HG03135 (cell line): ENCODE results near the gene WDR82.

Experiments
- ATAC-seq: cut with Tn5 transposase; IDR thresholded peaks from one replicate; pipeline ENCODE4 v1.9.1; 2021; ENCODE audit warnings: mild to moderate bottlenecking, moderate library complexity; ENCODE audit not compliant: unreplicated experiment

Gene WDR82

GRCh38 chr3:52278510-52279069 lies at the start of gene WDR82:
WDR82 (minus strand) TSS chr3:52278649; CDS start chr3:52278361, 288 bp downstream.
- ATAC-seq: peak; percentile 79

GRCh38 chr3:52327486-52328290 lies 49.2 kb upstream of the WDR82 start:
- ATAC-seq: no peak

- ATAC-seq: no peak
Observed at GRCh38 chr3:52326976-52327375, 48.5 kb upstream of the WDR82 start.

GRCh38 chr3:52325686-52326085 lies 47.2 kb upstream of the WDR82 start:
- ATAC-seq: no peak

GRCh38 chr3:52324676-52325075 lies 46.2 kb upstream of the WDR82 start:
- ATAC-seq: no peak

- ATAC-seq: no peak
Observed at GRCh38 chr3:52323526-52324295, 45.3 kb upstream of the WDR82 start.

- ATAC-seq: no peak
Observed at GRCh38 chr3:52322466-52322865, 44.0 kb upstream of the WDR82 start.

GRCh38 chr3:52321481-52321880 lies 43.0 kb upstream of the WDR82 start:
- ATAC-seq: no peak

GRCh38 chr3:52319921-52320595 lies 41.6 kb upstream of the WDR82 start:
- no peak for ATAC-seq

- ATAC-seq: no peak
Observed at GRCh38 chr3:52318186-52318816, 39.9 kb upstream of the WDR82 start.

- ATAC-seq: peak; percentile 41
Observed at GRCh38 chr3:52317208-52318000, 39.0 kb upstream of the WDR82 start.

GRCh38 chr3:52315977-52316764 lies 37.7 kb upstream of the WDR82 start, which contains the start of gene DNAH1:
DNAH1 (plus strand) TSS chr3:52316319; CDS start chr3:52322443, 6,124 bp downstream.
- no peak for ATAC-seq

GRCh38 chr3:52315006-52315405 lies 36.6 kb upstream of the WDR82 start:
- no peak for ATAC-seq

- ATAC-seq: no peak
Observed at GRCh38 chr3:52314489-52314888, 36.0 kb upstream of the WDR82 start.

GRCh38 chr3:52313774-52314188 lies 35.3 kb upstream of the WDR82 start:
- peak; percentile 80 for ATAC-seq

GRCh38 chr3:52313188-52313773 lies 34.8 kb upstream of the WDR82 start:
- peak; percentile 7 for ATAC-seq

- ATAC-seq: no peak
Observed at GRCh38 chr3:52311576-52312119, 33.2 kb upstream of the WDR82 start.

- no peak for ATAC-seq
Observed at GRCh38 chr3:52310861-52311575, 32.6 kb upstream of the WDR82 start.
